ENCODE results near the gene MFSD11.

DNA sequence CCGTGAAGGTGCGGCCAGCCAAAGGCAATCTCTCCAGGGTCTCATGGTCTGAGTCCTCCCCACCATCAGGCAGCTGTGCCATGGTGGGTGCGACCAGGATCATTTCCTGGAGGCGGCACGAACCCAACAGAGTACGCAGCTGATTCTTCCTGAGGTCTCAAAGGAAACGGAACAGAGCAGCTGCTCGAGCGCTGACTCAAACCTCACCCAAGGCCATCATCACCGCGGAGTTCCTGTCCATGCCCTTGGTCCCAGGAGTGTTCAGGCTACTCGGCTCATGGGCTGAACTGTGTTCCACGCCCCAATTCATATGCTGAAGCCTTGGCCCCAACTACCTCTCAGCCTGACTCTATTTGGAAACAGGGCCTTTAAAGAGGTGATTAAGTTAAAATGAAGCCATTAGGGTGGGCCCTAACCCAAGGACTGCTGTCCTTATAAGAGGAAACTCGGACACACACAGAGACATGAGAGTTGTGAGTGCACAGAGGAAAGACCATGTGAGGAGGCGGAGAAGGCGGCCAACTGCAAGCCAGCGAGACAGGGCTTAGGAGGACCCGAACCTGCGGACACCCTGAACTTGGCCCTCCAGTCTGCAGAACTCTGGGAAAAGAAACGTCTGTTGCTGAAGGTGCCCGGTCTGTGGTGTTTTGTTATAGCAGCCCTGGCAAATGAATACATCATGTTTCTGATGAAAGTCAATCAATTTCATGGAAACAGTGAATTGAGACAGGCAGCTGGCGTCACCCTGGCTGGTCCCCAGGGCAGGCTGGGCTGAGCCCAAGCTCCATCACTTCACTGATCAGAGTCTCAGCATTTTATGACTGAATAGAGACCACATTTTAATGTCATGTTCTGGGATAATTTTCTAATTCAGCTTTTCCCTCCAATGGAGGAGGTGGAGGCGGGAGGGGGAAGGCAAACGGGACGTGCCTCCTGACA is 40.9 kb upstream of the MFSD11 start:
- TF ChIP-seq, protein P1, sequence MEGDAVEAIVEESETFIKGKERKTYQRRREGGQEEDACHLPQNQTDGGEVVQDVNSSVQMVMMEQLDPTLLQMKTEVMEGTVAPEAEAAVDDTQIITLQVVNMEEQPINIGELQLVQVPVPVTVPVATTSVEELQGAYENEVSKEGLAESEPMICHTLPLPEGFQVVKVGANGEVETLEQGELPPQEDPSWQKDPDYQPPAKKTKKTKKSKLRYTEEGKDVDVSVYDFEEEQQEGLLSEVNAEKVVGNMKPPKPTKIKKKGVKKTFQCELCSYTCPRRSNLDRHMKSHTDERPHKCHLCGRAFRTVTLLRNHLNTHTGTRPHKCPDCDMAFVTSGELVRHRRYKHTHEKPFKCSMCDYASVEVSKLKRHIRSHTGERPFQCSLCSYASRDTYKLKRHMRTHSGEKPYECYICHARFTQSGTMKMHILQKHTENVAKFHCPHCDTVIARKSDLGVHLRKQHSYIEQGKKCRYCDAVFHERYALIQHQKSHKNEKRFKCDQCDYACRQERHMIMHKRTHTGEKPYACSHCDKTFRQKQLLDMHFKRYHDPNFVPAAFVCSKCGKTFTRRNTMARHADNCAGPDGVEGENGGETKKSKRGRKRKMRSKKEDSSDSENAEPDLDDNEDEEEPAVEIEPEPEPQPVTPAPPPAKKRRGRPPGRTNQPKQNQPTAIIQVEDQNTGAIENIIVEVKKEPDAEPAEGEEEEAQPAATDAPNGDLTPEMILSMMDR (conservative IDR thresholded peaks at IDR 0.05; ENCODE audit: low read depth, low read length) = no peak
- TF ChIP-seq RFX5 (IDR thresholded peaks at IDR 0.05; ENCODE audit: low read depth, low read length) (no peak), RAD21 (IDR thresholded peaks at IDR 0.05; ENCODE audit: low read length) (no peak), MAFK (IDR thresholded peaks at IDR 0.05; ENCODE audit: low read depth, low read length) (no peak), BHLHE40 (IDR thresholded peaks at IDR 0.05; ENCODE audit: low read depth, low read length) (no peak), POLR2A (IDR thresholded peaks at IDR 0.05; ENCODE audit: low read depth, low read length) (no peak), MAZ (IDR thresholded peaks at IDR 0.05; ENCODE audit: borderline replicate concordance, low read depth, low read length) (no peak), SMC3 (IDR thresholded peaks at IDR 0.05; ENCODE audit: low read depth, low read length) (no peak), CEBPB (IDR thresholded peaks at IDR 0.05; ENCODE audit: low read depth, low read length) (no peak), RCOR1 (IDR thresholded peaks at IDR 0.05; ENCODE audit: insufficient replicate concordance, low read length) (no peak), MXI1 (IDR thresholded peaks at IDR 0.05; ENCODE audit: borderline replicate concordance, low read depth, low read length) (no peak), ELK1 (IDR thresholded peaks at IDR 0.05; ENCODE audit: borderline replicate concordance, low read depth, low read length) (no peak)
- TF ChIP-seq, protein P2, sequence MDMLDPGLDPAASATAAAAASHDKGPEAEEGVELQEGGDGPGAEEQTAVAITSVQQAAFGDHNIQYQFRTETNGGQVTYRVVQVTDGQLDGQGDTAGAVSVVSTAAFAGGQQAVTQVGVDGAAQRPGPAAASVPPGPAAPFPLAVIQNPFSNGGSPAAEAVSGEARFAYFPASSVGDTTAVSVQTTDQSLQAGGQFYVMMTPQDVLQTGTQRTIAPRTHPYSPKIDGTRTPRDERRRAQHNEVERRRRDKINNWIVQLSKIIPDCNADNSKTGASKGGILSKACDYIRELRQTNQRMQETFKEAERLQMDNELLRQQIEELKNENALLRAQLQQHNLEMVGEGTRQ (IDR thresholded peaks at IDR 0.05; ENCODE audit: low read depth, low read length) = no peak

Data from IMR-90 (cell line).